Lower lobe of right lung (tissue), 2 donors: ENCODE results near the gene FNIP1. TPM values are rescaled to one million over a fixed set of nuclear protein-coding genes. Genes with fewer than 3 reads are reported as not detected.

ENCODE experiments used
- ATAC-seq, 2 donors: fragments of 200-7000 bp; cut with Tn5 transposase; one replicate each; pipeline ENCODE4 v1.9.1; 2020 to 2022; ENCODE audit warnings: mild to moderate bottlenecking in 2 of 2, moderate library complexity in 2 of 2
- DNase-seq: peaks from one replicate; pipeline ENCODE4 v3.0.0-alpha.2; 2020
- H3K27ac ChIP-seq: fragments of 200-600 bp; one replicate; pipeline ENCODE4 v1.8.0; 2022
- H3K27me3 ChIP-seq: fragments of 200-600 bp; one replicate; pipeline ENCODE4 v1.8.0; 2022; ENCODE audit warnings: low read depth
- H3K36me3 ChIP-seq: fragments of 200-600 bp; one replicate; pipeline ENCODE4 v1.8.0; 2022; ENCODE audit warnings: mild to moderate bottlenecking
- H3K4me1 ChIP-seq: fragments of 200-600 bp; one replicate; pipeline ENCODE4 v1.8.0; 2022
- H3K4me3 ChIP-seq: fragments of 200-600 bp; one replicate; pipeline ENCODE4 v1.8.0; 2022; ENCODE audit warnings: mild to moderate bottlenecking
- H3K9me3 ChIP-seq: fragments of 200-600 bp; one replicate; pipeline ENCODE4 v1.8.0; 2022
- CTCF ChIP-seq: fragments of 200-600 bp; IDR thresholded peaks from one replicate; pipeline ENCODE4 v1.8.0; 2022; ENCODE audit warnings: antibody characterized with exemption, mild to moderate bottlenecking
- intact Hi-C: fragments of 100-400 bp; cut with DNase I; formaldehyde crosslinking; loops from one replicate; pipeline ENCODE4 v1.11.0; 2022
- total RNA-seq: library from RNA; stranded (reverse); fragmentation: NEBNext Ultra II Directional; extraction: Animal tissue kit (Norgen Biotek cat#: 25700); gene quantifications from one replicate; pipeline ENCODE4 v1.2.1, GENCODE V29; 2021
- donor health status: DM: no; HTN: yes; CAD: no; lungs with severe emphysema.

The FNIP1 gene
- total RNA-seq, 1 donor from 2014 or later, result 40.3 TPM

DNA sequence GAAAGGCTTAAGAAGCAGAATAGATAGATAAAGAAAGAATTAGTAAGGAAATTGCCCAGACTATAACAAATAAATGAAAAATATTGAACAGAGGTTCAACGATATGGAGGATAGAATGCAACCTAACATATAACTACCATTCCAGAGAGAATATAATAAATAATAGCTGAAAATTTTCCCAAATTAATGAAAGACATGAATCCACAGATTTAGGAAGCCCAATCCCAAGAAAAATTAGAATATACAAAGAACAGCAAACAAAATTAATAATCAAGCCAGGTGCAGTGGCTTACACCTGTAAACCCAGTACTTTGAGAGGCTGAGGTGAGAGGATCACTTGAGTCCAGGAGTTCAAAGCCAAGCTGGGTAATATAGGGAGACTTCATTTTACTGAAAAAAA, 27.8 kb upstream of the FNIP1 start:
- no peak for TF ChIP-seq CTCF
- intact Hi-C loops, result no loop called here
- Histone ChIP-seq H3K4me3 (no peak overlapping the region), H3K27ac (no peak overlapping the region), H3K36me3 (no peaks in the 10 kb centered on the region), H3K4me1 (no peaks in the 10 kb centered on the region), H3K27me3 (no peaks in the 10 kb centered on the region), H3K9me3 (no peaks in the 10 kb centered on the region)
- ATAC-seq (no peak), DNase-seq (no peak)

DNA sequence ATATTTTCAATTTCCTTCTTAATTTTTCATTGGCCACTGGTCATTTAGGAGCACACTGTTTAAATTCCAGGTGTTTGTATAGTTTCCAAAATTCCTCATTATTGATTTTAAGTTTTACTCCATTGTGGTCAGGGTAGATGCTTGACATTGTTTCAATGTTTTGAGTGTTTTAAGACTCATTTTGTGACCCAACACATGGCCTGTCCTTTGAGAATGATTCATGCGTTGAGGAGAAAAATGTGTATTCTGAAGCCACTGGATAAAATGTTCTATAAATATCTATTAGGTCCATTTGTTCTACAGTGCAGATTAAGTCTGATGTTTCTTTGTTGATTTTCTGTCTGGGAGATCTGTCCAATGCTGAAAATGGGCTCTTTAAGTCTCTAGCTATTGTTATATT, 24.4 kb upstream of the FNIP1 start:
- H3K4me1 ChIP-seq, result no peaks in the 10 kb centered on the region
- ATAC-seq (no peak), DNase-seq (no peak)
- no peak for TF ChIP-seq CTCF
- no peaks in the 10 kb centered on the region for H3K9me3 ChIP-seq
- H3K27me3 ChIP-seq, result no peaks in the 10 kb centered on the region
- H3K27ac ChIP-seq, result no peak overlapping the region
- no peaks in the 10 kb centered on the region for H3K36me3 ChIP-seq
- H3K4me3 ChIP-seq, result no peak overlapping the region
- intact Hi-C loops, result no loop called here

DNA sequence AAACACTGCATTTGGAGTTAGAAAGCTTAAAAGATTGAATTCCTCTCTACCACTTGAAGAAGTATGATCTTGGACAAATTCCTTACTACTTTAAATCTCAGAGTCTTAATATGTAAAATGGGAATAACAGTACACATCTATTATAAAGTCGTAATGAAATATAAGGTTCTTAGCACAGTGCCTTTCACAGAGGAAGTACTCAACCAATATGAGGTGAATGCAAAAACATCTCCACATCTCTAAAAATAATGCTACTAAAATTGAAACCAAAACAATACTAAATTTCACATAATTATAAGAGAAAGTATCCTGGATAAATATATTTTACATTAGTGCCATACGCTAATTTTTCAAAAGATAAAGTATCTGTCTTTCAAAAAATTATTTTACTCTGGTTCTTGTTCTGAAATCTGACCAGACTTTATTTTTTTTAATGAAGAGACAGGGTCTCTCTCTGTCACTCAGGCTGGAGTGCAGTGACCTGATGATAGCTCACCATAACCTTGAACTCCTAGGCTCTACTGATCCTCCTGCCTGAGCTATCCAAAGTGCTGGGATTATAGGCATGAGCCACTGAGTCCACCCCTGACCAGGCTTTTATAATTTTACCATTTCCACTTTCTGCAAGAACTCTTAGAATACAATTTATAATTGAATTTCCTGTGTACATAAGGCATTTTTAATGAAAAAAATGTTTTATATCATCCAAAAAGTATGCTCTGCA, 21.3 kb upstream of the FNIP1 start:
- H3K27me3 ChIP-seq, result no peaks in the 10 kb centered on the region
- intact Hi-C loops, result no loop called here
- TF ChIP-seq CTCF, result no peak
- H3K27ac ChIP-seq, result no peak overlapping the region
- DNase-seq (no peak), ATAC-seq (no peak)
- no peak overlapping the region for H3K4me3 ChIP-seq
- H3K9me3 ChIP-seq, result no peaks in the 10 kb centered on the region
- H3K4me1 ChIP-seq, result no peaks in the 10 kb centered on the region
- H3K36me3 ChIP-seq, result no peaks in the 10 kb centered on the region

DNA sequence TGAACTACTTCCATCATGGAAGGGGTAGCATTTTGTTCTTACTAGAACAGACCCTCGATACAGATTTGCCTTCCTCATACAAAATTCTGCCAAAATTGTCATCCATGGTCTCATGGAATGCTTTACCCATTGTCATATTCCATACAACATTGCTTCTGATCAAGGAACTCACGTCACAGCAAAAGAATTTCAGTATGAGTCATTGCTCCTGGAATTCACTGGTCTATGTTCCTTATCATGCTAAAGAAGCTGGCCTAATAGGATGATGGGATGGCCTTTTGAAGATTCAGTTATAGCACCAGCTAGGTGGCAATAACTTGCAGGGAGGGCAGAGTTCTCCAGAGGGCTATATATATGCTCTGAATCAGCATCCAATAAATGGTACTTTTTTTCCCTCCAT, 18.2 kb upstream of the FNIP1 start:
- Histone ChIP-seq H3K27ac (no peak overlapping the region), H3K9me3 (no peaks in the 10 kb centered on the region), H3K4me3 (no peak overlapping the region), H3K27me3 (no peaks in the 10 kb centered on the region), H3K36me3 (no peaks in the 10 kb centered on the region), H3K4me1 (no peaks in the 10 kb centered on the region)
- intact Hi-C loops, result no loop called here
- DNase-seq (no peak), ATAC-seq (no peak)
- TF ChIP-seq CTCF, result no peak

- Histone ChIP-seq H3K27ac (no peak overlapping the region), H3K27me3 (no peaks in the 10 kb centered on the region), H3K4me1 (no peaks in the 10 kb centered on the region), H3K36me3 (no peaks in the 10 kb centered on the region), H3K4me3 (no peak overlapping the region), H3K9me3 (no peaks in the 10 kb centered on the region)
- DNase-seq (no peak), ATAC-seq (no peak)
- intact Hi-C loops, result no loop called here
- no peak for TF ChIP-seq CTCF
Measured at GRCh38 chr5:131812371-131813160, 15.7 kb upstream of the FNIP1 start.
